Measurements from ENCODE around the gene ADIPOQ. TPM values are rescaled to one million over a fixed set of nuclear protein-coding genes. Genes with fewer than 3 reads are reported as not detected.

The ADIPOQ gene
- total and polyA plus RNA-seq, 2 of the 4 experiments (the other 2 are of a cell fraction) = not detected

DNA sequence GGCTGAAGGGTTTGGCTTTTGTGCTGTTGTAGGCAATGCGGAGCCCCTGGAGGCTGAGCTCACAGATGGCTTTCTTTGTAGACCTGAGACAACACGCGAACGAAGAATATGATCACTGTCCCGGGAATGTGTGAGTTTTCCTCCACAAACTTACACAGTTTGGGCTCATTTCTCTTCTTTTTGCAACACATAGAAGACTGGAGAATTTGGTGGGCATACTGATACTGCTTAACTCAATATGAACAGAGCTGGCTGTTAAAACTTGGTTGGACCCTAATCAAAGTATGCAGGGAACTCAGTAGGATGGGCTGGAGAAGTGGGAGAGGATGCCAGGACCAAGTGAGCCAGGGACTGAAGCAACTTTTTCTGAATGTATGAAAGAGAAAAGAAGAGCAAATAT is 24.0 kb upstream of the ADIPOQ start:
- DNase-seq (no peak), ATAC-seq (ENCODE audit: low read depth) (no peak)
- Histone ChIP-seq H2BK5ac (ENCODE audit: low read depth, low read length, poor library complexity, severe bottlenecking) (no peak overlapping the region), H3K56ac (ENCODE audit: extremely low read depth, insufficient read depth, low read length) (no peak overlapping the region), H3K79me1 (ENCODE audit: low read depth in 1 of 2, low read length in 2 of 2) (no peaks in the 10 kb centered on the region), H2AK9ac (replicated peaks; ENCODE audit: low read depth, low read length, poor library complexity) (peak overlapping the region; percentile 37), H3K4me1 (ENCODE audit: control insufficient read depth, insufficient read depth, low read length) (peaks cover 4% of the 10 kb centered on the region; the same call in 1 of the 2 replicates), H3K27me3 (ENCODE audit: control insufficient read depth, insufficient read depth, low read length) (no peaks in the 10 kb centered on the region), H3K4ac (ENCODE audit: low read depth, low read length) (no peak overlapping the region), H2AFZ (replicated peaks; ENCODE audit: low read length, poor library complexity) (peak overlapping the region; percentile 21), H3K14ac (replicated peaks; ENCODE audit: low read depth, low read length) (no peak overlapping the region), H3K9me1 (ENCODE audit: insufficient read depth, low read length) (no peaks in the 10 kb centered on the region), H4K5ac (ENCODE audit: low read depth, low read length) (no peak overlapping the region), H2AK5ac (ENCODE audit: low read depth, low read length) (no peak overlapping the region; the same call in 1 of the 2 replicates), H2BK15ac (ENCODE audit: low read depth, low read length) (no peak overlapping the region), H3K4me2 (ENCODE audit: low read depth, low read length) (no peak overlapping the region), H2BK20ac (ENCODE audit: low read depth, low read length) (no peak overlapping the region), H3K18ac (ENCODE audit: low read depth, low read length) (no peak overlapping the region), H4K8ac (ENCODE audit: low read depth in 2 of 2, low read length in 2 of 2) (no peak overlapping the region), H3K23ac (ENCODE audit: low read depth, low read length) (no peak overlapping the region), H2BK120ac (ENCODE audit: low read depth, low read length) (no peak overlapping the region), H3K9ac (ENCODE audit: low read depth, low read length) (no peak overlapping the region), H3K9me3 (ENCODE audit: control insufficient read depth, insufficient read depth, low read length) (no peaks in the 10 kb centered on the region), H3K36me3 (ENCODE audit: control insufficient read depth, insufficient read depth, low read length) (no peaks in the 10 kb centered on the region), H3K4me3 (ENCODE audit: insufficient read depth, low read depth, low read length) (no peak overlapping the region), H4K91ac (ENCODE audit: insufficient read depth, low read depth, low read length) (no peak overlapping the region), H4K20me1 (ENCODE audit: insufficient read depth, low read length) (no peaks in the 10 kb centered on the region), H3K27ac (ENCODE audit: insufficient read depth, low read length) (no peak overlapping the region)
- dilution Hi-C loops (cut with HindIII; ENCODE audit: low sequenced_read_pairs, unreplicated experiment) = no loop called here
- no CpG with 5 or more reads among the region's 5 CpGs for whole genome bisulfite sequencing, 2 experiments (ENCODE audit: extremely low coverage in 2 of 2, insufficient read length in 1 of 2)
- TF ChIP-seq FOS (IDR thresholded peaks at IDR 0.05; ENCODE audit: low read depth, low read length) = no peak
- no peak for TF ChIP-seq CEBPB (IDR thresholded peaks at IDR 0.05; ENCODE audit: low read depth, low read length)
- TF ChIP-seq SMC3 (IDR thresholded peaks at IDR 0.05; ENCODE audit: low read depth, low read length) = no peak
- no peak for TF ChIP-seq POLR2A (IDR thresholded peaks at IDR 0.05; ENCODE audit: low read depth, low read length)
- no peak for TF ChIP-seq RCOR1 (IDR thresholded peaks at IDR 0.05; ENCODE audit: insufficient replicate concordance, low read length)
- no peak for TF ChIP-seq MAZ (IDR thresholded peaks at IDR 0.05; ENCODE audit: borderline replicate concordance, low read depth, low read length)
- no peak for TF ChIP-seq MAFK (IDR thresholded peaks at IDR 0.05; ENCODE audit: low read depth, low read length)
- TF ChIP-seq BHLHE40 (IDR thresholded peaks at IDR 0.05; ENCODE audit: low read depth, low read length) = no peak
- TF ChIP-seq, protein P1, sequence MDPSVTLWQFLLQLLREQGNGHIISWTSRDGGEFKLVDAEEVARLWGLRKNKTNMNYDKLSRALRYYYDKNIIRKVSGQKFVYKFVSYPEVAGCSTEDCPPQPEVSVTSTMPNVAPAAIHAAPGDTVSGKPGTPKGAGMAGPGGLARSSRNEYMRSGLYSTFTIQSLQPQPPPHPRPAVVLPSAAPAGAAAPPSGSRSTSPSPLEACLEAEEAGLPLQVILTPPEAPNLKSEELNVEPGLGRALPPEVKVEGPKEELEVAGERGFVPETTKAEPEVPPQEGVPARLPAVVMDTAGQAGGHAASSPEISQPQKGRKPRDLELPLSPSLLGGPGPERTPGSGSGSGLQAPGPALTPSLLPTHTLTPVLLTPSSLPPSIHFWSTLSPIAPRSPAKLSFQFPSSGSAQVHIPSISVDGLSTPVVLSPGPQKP (IDR thresholded peaks at IDR 0.05; ENCODE audit: borderline replicate concordance, low read depth, low read length) = no peak
- TF ChIP-seq, protein P2, sequence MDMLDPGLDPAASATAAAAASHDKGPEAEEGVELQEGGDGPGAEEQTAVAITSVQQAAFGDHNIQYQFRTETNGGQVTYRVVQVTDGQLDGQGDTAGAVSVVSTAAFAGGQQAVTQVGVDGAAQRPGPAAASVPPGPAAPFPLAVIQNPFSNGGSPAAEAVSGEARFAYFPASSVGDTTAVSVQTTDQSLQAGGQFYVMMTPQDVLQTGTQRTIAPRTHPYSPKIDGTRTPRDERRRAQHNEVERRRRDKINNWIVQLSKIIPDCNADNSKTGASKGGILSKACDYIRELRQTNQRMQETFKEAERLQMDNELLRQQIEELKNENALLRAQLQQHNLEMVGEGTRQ (IDR thresholded peaks at IDR 0.05; ENCODE audit: low read depth, low read length) = no peak
- TF ChIP-seq RAD21 (IDR thresholded peaks at IDR 0.05; ENCODE audit: low read length) = no peak
- TF ChIP-seq, protein P3, sequence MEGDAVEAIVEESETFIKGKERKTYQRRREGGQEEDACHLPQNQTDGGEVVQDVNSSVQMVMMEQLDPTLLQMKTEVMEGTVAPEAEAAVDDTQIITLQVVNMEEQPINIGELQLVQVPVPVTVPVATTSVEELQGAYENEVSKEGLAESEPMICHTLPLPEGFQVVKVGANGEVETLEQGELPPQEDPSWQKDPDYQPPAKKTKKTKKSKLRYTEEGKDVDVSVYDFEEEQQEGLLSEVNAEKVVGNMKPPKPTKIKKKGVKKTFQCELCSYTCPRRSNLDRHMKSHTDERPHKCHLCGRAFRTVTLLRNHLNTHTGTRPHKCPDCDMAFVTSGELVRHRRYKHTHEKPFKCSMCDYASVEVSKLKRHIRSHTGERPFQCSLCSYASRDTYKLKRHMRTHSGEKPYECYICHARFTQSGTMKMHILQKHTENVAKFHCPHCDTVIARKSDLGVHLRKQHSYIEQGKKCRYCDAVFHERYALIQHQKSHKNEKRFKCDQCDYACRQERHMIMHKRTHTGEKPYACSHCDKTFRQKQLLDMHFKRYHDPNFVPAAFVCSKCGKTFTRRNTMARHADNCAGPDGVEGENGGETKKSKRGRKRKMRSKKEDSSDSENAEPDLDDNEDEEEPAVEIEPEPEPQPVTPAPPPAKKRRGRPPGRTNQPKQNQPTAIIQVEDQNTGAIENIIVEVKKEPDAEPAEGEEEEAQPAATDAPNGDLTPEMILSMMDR (conservative IDR thresholded peaks at IDR 0.05; ENCODE audit: low read depth, low read length) = no peak
- no peak for TF ChIP-seq RFX5 (IDR thresholded peaks at IDR 0.05; ENCODE audit: low read depth, low read length)
- POLR2A ChIA-PET (ENCODE audit: unreplicated experiment) = no interaction called here
- in situ Hi-C loops (cut with MboI; ENCODE audit: low sequenced_read_pairs) = loop anchor here (25.0 kb wide), 1 partner anchor 831 kb away; no protein-coding TSS in a partner anchor
- intact Hi-C loops (cut with micrococcal nuclease) = loop anchor here (10.0 kb wide), 1 partner anchor 534 kb away; no protein-coding TSS in a partner anchor
- CTCF ChIA-PET = no interaction called here
- no TSS peak for BruUV-seq (replicated peaks)
